GOT3 (cell line): ENCODE measurements around the gene IFNA5.

Source experiments
- DNase-seq: peaks from one replicate; lab custom pipeline; 2025; ENCODE audit warnings: mixed read lengths; lab: John Stamatoyannopoulos, UW

The IFNA5 gene

GRCh38 chr9:21305213-21305612, at the start of gene IFNA5:
Gene IFNA5, minus strand, starts transcription at chr9:21305313. Its CDS starts 57 bp downstream, at chr9:21305256.
- DNase-seq = no peak

- no peak for DNase-seq
These were observed 45.7 kb upstream of the IFNA5 start, which contains the start of gene IFNA6 for GRCh38 chr9:21350787-21351186. Gene IFNA6, minus strand, starts transcription at chr9:21350887. Its CDS starts 0 bp downstream, at chr9:21350887.

- no peak for DNase-seq
These were observed 43.4 kb upstream of the IFNA5 start for GRCh38 chr9:21348430-21348970.

GRCh38 chr9:21340735-21341134, 35.6 kb upstream of the IFNA5 start:
- DNase-seq = no peak

- no peak for DNase-seq
These were observed 31.3 kb upstream of the IFNA5 start for GRCh38 chr9:21336457-21336856.

- peak; percentile 46 for DNase-seq
These were observed 29.9 kb upstream of the IFNA5 start, which contains the start of gene KLHL9 for GRCh38 chr9:21334701-21335632. Gene KLHL9, minus strand, starts transcription at chr9:21335404. Its CDS starts 545 bp downstream, at chr9:21334859.

GRCh38 chr9:21333226-21333625, 28.1 kb upstream of the IFNA5 start:
- DNase-seq = no peak

- no peak for DNase-seq
These were observed 26.7 kb upstream of the IFNA5 start for GRCh38 chr9:21331676-21332402.

- no peak for DNase-seq
These were observed 21.5 kb upstream of the IFNA5 start for GRCh38 chr9:21326526-21327139.

- no peak for DNase-seq
These were observed 18.9 kb upstream of the IFNA5 start for GRCh38 chr9:21324047-21324446.

GRCh38 chr9:21322911-21323461, 17.9 kb upstream of the IFNA5 start:
- no peak for DNase-seq

- no peak for DNase-seq
These were observed 15.4 kb upstream of the IFNA5 start for GRCh38 chr9:21320465-21320864.

GRCh38 chr9:21317956-21318923, 13.1 kb upstream of the IFNA5 start:
- no peak for DNase-seq

- DNase-seq = no peak
These were observed 11.7 kb upstream of the IFNA5 start for GRCh38 chr9:21316860-21317259.

GRCh38 chr9:21316032-21316842, 11.1 kb upstream of the IFNA5 start:
- DNase-seq = no peak

- DNase-seq = no peak
These were observed 9.0 kb upstream of the IFNA5 start for GRCh38 chr9:21314152-21314551.

- DNase-seq = no peak
These were observed 6.8 kb upstream of the IFNA5 start for GRCh38 chr9:21311889-21312288.

GRCh38 chr9:21295992-21296391, 9.1 kb downstream of the IFNA5 start:
- DNase-seq = no peak

- no peak for DNase-seq
These were observed 10.1 kb downstream of the IFNA5 start for GRCh38 chr9:21294904-21295538.
